Stimulated activated CD8-positive, alpha-beta memory T cell treated with anti-CD3 and anti-CD28 coated beads, Interleukin-4, amount 100 ng/mL, for 24 hours (primary cell): Measurements from ENCODE around the gene MAN2A1.
"Not testable (repeated sequence)": the region's sequence is repeated elsewhere in the genome, so short reads cannot be mapped to it uniquely, and the experiment has no call there.

ENCODE experiments used
- DNase-seq: peaks from one replicate; pipeline ENCODE4 v3.0.0-alpha.2; 2020; ENCODE audit warnings: low read depth

Gene MAN2A1

DNA sequence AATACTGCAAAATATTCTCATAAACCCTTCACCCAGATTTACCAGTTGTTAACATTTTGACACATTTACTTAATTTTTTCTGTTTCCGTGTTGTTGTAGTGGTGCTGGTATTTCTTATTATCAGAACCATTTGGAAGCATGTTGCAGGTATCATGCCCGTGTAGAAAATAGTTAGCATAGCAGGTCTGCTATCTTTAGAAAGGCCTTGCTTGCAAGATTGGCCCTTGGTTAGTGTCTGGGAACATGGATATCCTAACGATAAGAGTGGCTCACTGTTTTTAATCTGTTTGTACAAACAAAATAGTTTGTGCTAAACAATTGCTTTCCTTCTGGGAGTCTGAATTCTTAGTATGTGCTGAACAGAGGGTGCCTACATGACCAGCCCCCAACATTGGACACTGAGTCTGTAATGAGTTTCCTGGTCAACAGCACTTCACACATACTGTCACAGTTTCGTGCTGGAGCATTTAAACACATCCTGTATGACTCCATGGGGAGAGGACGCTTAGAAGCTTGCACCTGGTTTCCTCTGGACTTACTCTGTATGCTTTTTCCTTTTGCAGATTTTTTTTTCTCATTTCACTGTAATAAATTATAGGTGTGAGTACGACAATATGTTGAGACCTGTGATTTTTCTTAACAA lies 66.9 kb downstream of the MAN2A1 start:
- no peak for DNase-seq

- DNase-seq = no peak
These were observed 67.8 kb downstream of the MAN2A1 start for GRCh38 chr5:109757490-109757889.

DNA sequence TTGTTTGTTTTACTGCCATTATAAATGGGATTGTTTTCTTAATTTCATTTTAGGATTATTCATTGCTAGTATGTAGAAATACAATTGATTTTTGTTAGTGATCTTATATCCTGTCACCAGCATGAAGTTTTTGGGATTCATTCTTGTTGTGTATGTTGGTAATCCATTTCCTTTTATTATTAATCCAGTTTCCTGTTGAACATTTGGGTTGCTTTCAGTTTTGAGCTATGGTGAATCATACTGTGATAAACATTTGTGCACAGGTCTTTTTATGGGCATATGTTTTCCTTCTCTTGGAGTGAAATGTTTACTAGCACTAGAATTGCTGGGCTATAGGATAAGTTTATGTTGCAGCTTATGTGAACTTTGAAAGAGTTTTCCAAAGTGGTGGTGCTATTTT lies 69.6 kb downstream of the MAN2A1 start:
- no peak for DNase-seq

DNA sequence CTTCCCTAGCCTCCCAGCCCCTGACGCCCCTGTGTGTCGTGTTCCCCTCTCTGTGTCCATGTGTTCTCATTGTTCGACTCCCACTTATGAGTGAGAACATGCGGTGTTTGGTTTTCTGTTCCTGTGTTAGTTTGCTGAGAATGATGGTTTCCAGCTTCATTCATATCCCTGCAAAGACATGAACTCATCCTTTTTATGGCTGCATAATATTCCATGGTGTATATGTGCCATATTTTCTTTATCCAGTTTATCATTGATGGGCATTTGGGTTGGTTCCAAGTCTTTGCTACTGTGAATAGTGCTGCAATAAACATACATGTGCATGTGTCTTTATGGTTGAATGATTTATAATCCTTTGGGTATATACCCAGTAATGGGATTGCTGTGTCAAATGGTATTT lies 70.4 kb downstream of the MAN2A1 start:
- not testable (repeated sequence) for DNase-seq

DNA sequence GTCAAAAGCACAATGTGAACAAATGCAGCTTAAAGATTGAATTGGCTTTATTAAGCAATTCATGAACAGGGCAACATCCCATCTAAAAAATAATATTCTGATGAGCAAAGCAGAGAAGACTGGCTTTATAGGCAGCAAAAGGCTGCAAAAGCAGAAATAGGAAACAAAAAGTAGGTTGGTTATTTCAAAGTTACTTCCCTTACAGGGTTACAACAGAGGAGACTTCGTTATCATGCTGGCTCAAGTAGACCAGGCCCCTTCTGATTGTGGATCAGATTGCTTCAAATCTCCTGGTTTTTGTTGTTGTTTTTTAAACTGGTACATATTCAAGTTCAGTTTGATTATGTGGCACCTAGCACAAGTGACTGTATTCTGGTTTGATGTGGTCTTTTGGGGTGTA lies 73.1 kb downstream of the MAN2A1 start:
- DNase-seq = no peak

GRCh38 chr5:109767184-109767995 lies 77.7 kb downstream of the MAN2A1 start:
- no peak for DNase-seq

- no peak for DNase-seq
These were observed 78.3 kb downstream of the MAN2A1 start for GRCh38 chr5:109767997-109768396.

DNA sequence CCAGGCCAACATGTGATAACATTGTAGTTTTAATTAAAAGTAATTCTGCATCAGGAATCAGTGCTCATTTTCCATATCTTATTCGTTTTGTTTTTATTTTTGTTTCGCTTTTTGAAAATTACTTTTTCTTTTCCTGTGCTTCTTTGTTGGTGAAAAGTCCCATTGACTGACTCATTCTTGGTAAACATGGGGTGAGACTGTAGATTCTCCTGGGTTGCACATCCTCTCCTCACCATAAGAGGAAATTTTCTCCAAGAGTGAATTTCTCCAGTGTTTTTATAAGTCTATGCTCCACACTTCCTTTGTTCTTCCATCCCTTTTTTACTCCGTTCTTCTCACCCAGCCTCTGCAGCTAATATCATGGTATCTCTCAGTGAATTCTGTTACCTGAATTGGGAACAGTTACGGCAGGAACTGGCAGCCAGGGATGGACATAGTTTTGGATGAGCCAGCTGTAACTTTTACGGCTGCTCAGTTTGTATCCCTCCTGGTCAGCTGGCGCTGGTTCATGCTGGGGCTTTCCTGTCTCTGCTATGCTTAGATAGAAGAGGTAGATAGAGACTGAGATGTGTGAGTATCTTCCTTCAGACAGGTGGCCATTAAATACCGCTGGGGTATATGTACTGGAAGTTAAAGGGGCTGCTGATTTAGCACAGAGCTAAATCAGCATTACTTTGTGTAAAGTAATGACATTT lies 80.0 kb downstream of the MAN2A1 start:
- no peak for DNase-seq

- DNase-seq = no peak
These were observed 85.4 kb downstream of the MAN2A1 start for GRCh38 chr5:109775130-109775529.

GRCh38 chr5:109779036-109779735 lies 89.5 kb downstream of the MAN2A1 start:
- no peak for DNase-seq

- no peak for DNase-seq
These were observed 95.0 kb downstream of the MAN2A1 start for GRCh38 chr5:109784687-109785086.

DNA sequence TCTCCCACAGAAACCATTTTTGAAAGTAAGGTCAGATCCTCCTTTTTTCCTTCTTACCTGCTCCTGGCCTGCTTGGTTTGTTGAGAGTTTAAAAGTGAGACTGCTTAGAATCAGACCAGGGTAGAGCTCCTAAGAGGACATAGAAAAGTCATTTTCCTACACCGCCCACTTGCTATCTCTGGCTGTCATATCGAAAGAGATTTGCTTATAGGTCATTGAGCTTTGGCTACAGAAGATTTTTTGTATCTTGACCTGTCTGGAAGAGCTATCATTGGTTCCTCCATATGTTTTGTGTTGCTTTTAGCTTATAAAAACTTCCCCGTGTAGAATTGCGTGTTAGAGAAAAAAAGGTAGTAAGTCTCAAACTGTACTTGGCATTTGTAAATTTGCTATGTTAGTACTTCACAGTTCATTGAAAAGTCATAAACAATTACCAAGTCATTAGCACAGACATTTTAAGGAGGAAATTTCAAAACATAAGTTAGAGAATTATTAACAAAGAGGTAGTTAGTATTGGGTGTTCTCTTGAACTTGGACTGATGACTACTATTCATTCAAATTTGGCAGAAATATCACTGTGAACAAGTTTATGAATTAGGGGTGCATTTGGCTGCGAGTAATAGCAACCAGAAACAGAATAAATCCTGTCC lies 96.6 kb downstream of the MAN2A1 start:
- DNase-seq = no peak

DNA sequence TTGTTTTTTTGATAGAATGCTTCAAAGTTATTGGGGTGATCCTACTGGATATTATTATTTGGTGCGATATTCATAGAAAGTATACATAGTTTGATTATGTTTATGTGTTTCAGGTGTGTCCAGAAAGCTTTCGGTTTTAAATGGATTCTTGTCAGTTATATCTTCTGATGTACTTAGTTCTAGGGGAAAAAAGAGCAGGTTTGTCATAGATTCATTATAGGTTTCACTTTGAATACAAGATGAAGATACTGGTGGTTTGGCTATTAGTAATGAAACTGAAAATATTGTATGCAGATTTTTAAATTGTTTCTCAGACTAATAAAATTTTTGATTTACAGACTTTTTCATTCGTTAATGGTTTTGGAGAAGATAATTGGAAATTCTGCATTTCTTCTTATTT lies 98.9 kb downstream of the MAN2A1 start:
- no peak for DNase-seq

GRCh38 chr5:109792613-109793012 lies 102.9 kb downstream of the MAN2A1 start:
- DNase-seq = no peak

- no peak for DNase-seq
These were observed 114.1 kb downstream of the MAN2A1 start for GRCh38 chr5:109803854-109804253.

- no peak for DNase-seq
These were observed 115.7 kb downstream of the MAN2A1 start for GRCh38 chr5:109805472-109805871.

GRCh38 chr5:109805883-109806282 lies 116.2 kb downstream of the MAN2A1 start:
- no peak for DNase-seq

GRCh38 chr5:109812698-109813097 lies 123.0 kb downstream of the MAN2A1 start:
- DNase-seq = no peak

GRCh38 chr5:109816732-109817131 lies 127.0 kb downstream of the MAN2A1 start:
- DNase-seq = no peak

DNA sequence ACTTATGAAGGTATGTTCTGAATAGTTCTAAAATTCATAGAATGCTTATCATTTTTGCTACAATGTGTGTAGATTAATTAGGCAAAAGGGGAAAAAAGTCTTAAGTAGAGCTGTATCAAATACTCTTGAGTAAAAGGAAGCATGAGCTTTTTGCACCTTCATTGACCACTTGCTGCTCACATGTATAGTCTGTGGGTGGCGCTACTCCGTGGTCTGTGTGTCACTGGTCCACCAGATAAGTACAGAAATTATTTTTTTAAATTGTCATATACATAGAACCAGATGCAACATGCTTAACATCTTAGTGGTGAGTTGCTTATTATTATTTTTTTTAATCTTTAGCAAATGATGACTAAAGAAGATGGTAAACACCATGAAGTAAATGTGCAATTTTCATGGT lies 130.2 kb downstream of the MAN2A1 start:
- DNase-seq = no peak

- DNase-seq = no peak
These were observed 133.9 kb downstream of the MAN2A1 start for GRCh38 chr5:109823597-109823996.

GRCh38 chr5:109825450-109825849 lies 135.7 kb downstream of the MAN2A1 start:
- no peak for DNase-seq
